ENCODE data around the gene ITGBL1.

DNA sequence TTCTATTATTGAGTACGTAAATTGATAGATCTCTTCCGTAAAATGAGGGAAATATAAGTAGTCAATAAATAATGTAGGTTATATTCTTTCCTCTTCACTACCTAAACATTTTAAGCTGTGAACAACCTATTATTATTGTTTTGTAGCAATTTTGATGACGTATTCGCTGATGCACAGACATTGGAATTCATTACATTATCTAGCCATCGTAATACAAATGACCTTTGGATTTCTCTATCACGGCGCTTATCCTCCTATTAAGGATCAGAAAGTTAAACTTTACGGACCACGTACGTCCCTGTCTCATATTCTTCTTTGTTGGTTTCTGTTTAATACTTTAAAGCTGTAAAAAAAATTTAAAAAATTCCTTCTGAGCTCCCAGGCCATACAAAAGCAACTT, 264.9 kb downstream of the ITGBL1 start:
- TF ChIP-seq RAD21 (IDR thresholded peaks at IDR 0.05 in 1 of 2, conservative IDR thresholded peaks at IDR 0.05 in 1 of 2; ENCODE audit: low read depth in 2 of 2, low read length in 2 of 2) (no peak), RFX5 (IDR thresholded peaks at IDR 0.05; ENCODE audit: borderline replicate concordance, low read depth, low read length) (no peak), RBBP5 (IDR thresholded peaks at IDR 0.05; ENCODE audit: borderline replicate concordance, low read depth, low read length) (no peak), JUND (IDR thresholded peaks at IDR 0.05; ENCODE audit: low read length) (no peak)
